Head of caudate nucleus (tissue), 42 donors: Measurements from ENCODE around the gene DCLK1.
"Not testable (repeated sequence)": the region's sequence is repeated elsewhere in the genome, so short reads cannot be mapped to it uniquely, and the experiment has no call there.

ENCODE experiments used
- DNase-seq, 42 donors: peaks; one replicate each; pipeline versions ENCODE4 v3.0.0 to v3.0.0-alpha.2; 2020 to 2021; ENCODE audit warnings: mixed read lengths in 7 of 42
- intact Hi-C: fragments of 100-400 bp; cut with DNase I; formaldehyde crosslinking; loops from one replicate; pipeline ENCODE4 v1.15.0; 2022

Gene DCLK1

GRCh38 chr13:36096461-36097416, 34.4 kb downstream of the DCLK1 start:
- intact Hi-C loops, result no loop called here
- DNase-seq, result no peak

- DNase-seq, result no peak
- intact Hi-C loops, result no loop called here
Measured at GRCh38 chr13:36094478-36094877, 36.7 kb downstream of the DCLK1 start.

- DNase-seq, result no peak
- intact Hi-C loops, result no loop called here
Measured at GRCh38 chr13:36090592-36090991, 40.6 kb downstream of the DCLK1 start.

GRCh38 chr13:36089130-36089647, 42.0 kb downstream of the DCLK1 start:
- no peak for DNase-seq
- intact Hi-C loops, result no loop called here

- peak in 26 of 42 donors; percentile 7 to 54 (median 26) for DNase-seq
- intact Hi-C loops, result no loop called here
Measured at GRCh38 chr13:36088463-36088862, 42.7 kb downstream of the DCLK1 start.

GRCh38 chr13:36088001-36088400, 43.2 kb downstream of the DCLK1 start:
- intact Hi-C loops, result no loop called here
- no peak for DNase-seq

GRCh38 chr13:36086117-36086516, 45.1 kb downstream of the DCLK1 start:
- intact Hi-C loops, result no loop called here
- no peak for DNase-seq

- DNase-seq, result no peak
- intact Hi-C loops, result no loop called here
Measured at GRCh38 chr13:36084131-36084530, 47.1 kb downstream of the DCLK1 start.

GRCh38 chr13:36082806-36083205, 48.4 kb downstream of the DCLK1 start:
- intact Hi-C loops, result no loop called here
- DNase-seq, result no peak

- peak in 4 of 42 donors; percentile 22 to 58 (median 36) for DNase-seq
- intact Hi-C loops, result no loop called here
Measured at GRCh38 chr13:36082396-36082795, 48.8 kb downstream of the DCLK1 start.

GRCh38 chr13:36076211-36076610, 55.0 kb downstream of the DCLK1 start:
- intact Hi-C loops, result no loop called here
- DNase-seq, result no peak

- peak in 35 of 42 donors; percentile 6 to 72 (median 35) for DNase-seq
- intact Hi-C loops, result no loop called here
Measured at GRCh38 chr13:36074659-36075058, 56.5 kb downstream of the DCLK1 start.

GRCh38 chr13:36072152-36072935, 58.8 kb downstream of the DCLK1 start:
- intact Hi-C loops, result no loop called here
- no peak for DNase-seq

GRCh38 chr13:36070504-36071192, 60.5 kb downstream of the DCLK1 start:
- DNase-seq, intact Hi-C loops: not testable (repeated sequence)

GRCh38 chr13:36069881-36070366, 61.3 kb downstream of the DCLK1 start:
- intact Hi-C loops, result no loop called here
- DNase-seq, result no peak

- intact Hi-C loops, result no loop called here
- DNase-seq, result no peak
Measured at GRCh38 chr13:36068991-36069390, 62.2 kb downstream of the DCLK1 start.

GRCh38 chr13:36068566-36068965, 62.6 kb downstream of the DCLK1 start:
- no peak for DNase-seq
- intact Hi-C loops, result no loop called here

- intact Hi-C loops, result no loop called here
- DNase-seq, result no peak
Measured at GRCh38 chr13:36067746-36068381, 63.3 kb downstream of the DCLK1 start.

GRCh38 chr13:36062249-36062648, 68.9 kb downstream of the DCLK1 start:
- DNase-seq, result no peak
- intact Hi-C loops, result no loop called here
